Endodermal cell (in vitro differentiated cells): ENCODE data around the gene TBX1. TPM values are rescaled to one million over a fixed set of nuclear protein-coding genes. Genes with fewer than 3 reads are reported as not detected.

Experiments used
- DNase-seq: peaks from one replicate; pipeline ENCODE4 v3.0.0-alpha.2; 2017
- H3K27ac ChIP-seq: 2 replicates; pipeline ENCODE4 v1.5.1; 2013; ENCODE audit warnings: mild to moderate bottlenecking, low read depth, low read length, moderate library complexity
- H3K27me3 ChIP-seq: 2 replicates; pipeline ENCODE4 v1.6.1; 2013; ENCODE audit warnings: mild to moderate bottlenecking, low read length, moderate library complexity; ENCODE audit not compliant: insufficient read depth, control insufficient read depth, poor library complexity, severe bottlenecking
- H3K36me3 ChIP-seq: 2 replicates; pipeline ENCODE4 v1.7.0; 2013; ENCODE audit warnings: mild to moderate bottlenecking, low read length, moderate library complexity; ENCODE audit not compliant: control insufficient read depth, insufficient read depth
- H3K4me1 ChIP-seq: one replicate; pipeline ENCODE4 v1.7.0; 2013; ENCODE audit warnings: low read length; ENCODE audit not compliant: control insufficient read depth, insufficient read depth
- H3K4me3 ChIP-seq: 2 replicates; pipeline ENCODE4 v1.5.1; 2013; ENCODE audit warnings: mild to moderate bottlenecking, low read length, moderate library complexity
- H3K9ac ChIP-seq: 2 replicates; pipeline ENCODE4 v1.6.1; 2013; ENCODE audit warnings: mild to moderate bottlenecking, low read length, moderate library complexity; ENCODE audit not compliant: poor library complexity, severe bottlenecking; ENCODE audit errors: extremely low read depth
- H3K9me3 ChIP-seq: 2 replicates; pipeline ENCODE4 v1.6.1; 2013; ENCODE audit warnings: mild to moderate bottlenecking, low read length, moderate library complexity; ENCODE audit not compliant: control insufficient read depth
- H3K27ac Mint-ChIP-seq: 2 replicates; pipeline ENCODE4 v1.8.0; 2020; ENCODE audit warnings: mixed read lengths
- H3K27me3 Mint-ChIP-seq: 2 replicates; pipeline ENCODE4 v1.8.0; 2021; ENCODE audit warnings: mild to moderate bottlenecking, mixed read lengths; ENCODE audit not compliant: insufficient read depth
- H3K36me3 Mint-ChIP-seq: 2 replicates; pipeline ENCODE4 v1.8.0; 2020; ENCODE audit warnings: low read depth, mixed read lengths
- H3K4me1 Mint-ChIP-seq: 2 replicates; pipeline ENCODE4 v1.8.0; 2020; ENCODE audit warnings: mixed read lengths
- H3K4me3 Mint-ChIP-seq: 2 replicates; pipeline ENCODE4 v1.8.0; 2020; ENCODE audit warnings: mild to moderate bottlenecking, moderate library complexity, mixed read lengths
- H3K9me3 Mint-ChIP-seq: 2 replicates; pipeline ENCODE4 v1.8.0; 2020; ENCODE audit warnings: mild to moderate bottlenecking, mixed read lengths
- CTCF ChIP-seq: fragments of 200-600 bp; sonication (generic); conservative IDR thresholded peaks from 2 replicates; pipeline ENCODE4 v1.5.0; 2021; ENCODE audit warnings: antibody characterized with exemption, mild to moderate bottlenecking
- WGBS, 2 experiments: methylation state at CpG; one replicate each; pipeline versions ENCODE4 v1.1.5 to v1.1.7; 2013; ENCODE audit warnings: missing lambda C conversion rate in 2 of 2, mixed read lengths in 1 of 2; ENCODE audit not compliant: insufficient coverage in 1 of 2, insufficient read length in 1 of 2; 5-methylcytosine and 5-hydroxymethylcytosine counted together
- total RNA-seq, 2 donors: library from RNA; stranded (reverse); fragmentation: NEBNext Ultra II Directional in 1 of 2; extraction: Animal tissue kit (Norgen Biotek cat#: 25700) in 1 of 2; gene quantifications; 2 replicates in 1 of 2; 3 replicates in 1 of 2; pipeline ENCODE4 v1.2.1, GENCODE V29; 2021

Gene TBX1
- total RNA-seq, 2 donors from 2014 or later = 1.3 TPM; not detected in 1

GRCh38 chr22:19729507-19729906 lies 31.1 kb upstream of the TBX1 start:
- Mint-ChIP-seq H3K27me3 (peaks cover 51% of the 10 kb centered on the region), H3K4me3 (no peak overlapping the region), H3K27ac (no peak overlapping the region), H3K36me3 (no peaks in the 10 kb centered on the region), H3K9me3 (no peaks in the 10 kb centered on the region), H3K4me1 (no peaks in the 10 kb centered on the region)
- Histone ChIP-seq H3K9me3 (no peaks in the 10 kb centered on the region), H3K4me1 (no peaks in the 10 kb centered on the region), H3K27ac (no peak overlapping the region), H3K4me3 (no peak overlapping the region), H3K27me3 (peaks cover 59% of the 10 kb centered on the region), H3K36me3 (no peaks in the 10 kb centered on the region), H3K9ac (no peak overlapping the region)
- DNase-seq = no peak
- 91 to 93% methylated on average over 7 to 9 of the region's 9 CpGs for WGBS, 2 experiments
- TF ChIP-seq CTCF = no peak

GRCh38 chr22:19730198-19730597 lies 30.4 kb upstream of the TBX1 start:
- Histone ChIP-seq H3K4me1 (no peaks in the 10 kb centered on the region), H3K27me3 (peaks cover 52% of the 10 kb centered on the region), H3K9ac (no peak overlapping the region), H3K36me3 (no peaks in the 10 kb centered on the region), H3K4me3 (no peak overlapping the region), H3K27ac (no peak overlapping the region), H3K9me3 (no peaks in the 10 kb centered on the region)
- H3K4me3 Mint-ChIP-seq = no peak overlapping the region
- no peak for DNase-seq
- H3K36me3 Mint-ChIP-seq = no peaks in the 10 kb centered on the region
- H3K27ac Mint-ChIP-seq = no peak overlapping the region
- 94 to 100% methylated on average over 2 to 8 of the region's 8 CpGs for WGBS, 2 experiments
- no peak for TF ChIP-seq CTCF
- H3K27me3 Mint-ChIP-seq = peaks cover 45% of the 10 kb centered on the region
- H3K4me1 Mint-ChIP-seq = no peaks in the 10 kb centered on the region
- H3K9me3 Mint-ChIP-seq = no peaks in the 10 kb centered on the region

- Histone ChIP-seq H3K9ac (no peak overlapping the region), H3K4me3 (peak overlapping the region; percentile 68), H3K27me3 (peaks cover 46% of the 10 kb centered on the region), H3K4me1 (no peaks in the 10 kb centered on the region), H3K27ac (no peak overlapping the region), H3K9me3 (no peaks in the 10 kb centered on the region), H3K36me3 (no peaks in the 10 kb centered on the region)
- peak; percentile 98 for TF ChIP-seq CTCF
- no peaks in the 10 kb centered on the region for H3K4me1 Mint-ChIP-seq
- peaks cover 39% of the 10 kb centered on the region for H3K27me3 Mint-ChIP-seq
- H3K9me3 Mint-ChIP-seq = no peaks in the 10 kb centered on the region
- DNase-seq = peak; percentile 94
- 14 to 21% methylated on average over 9 to 48 of the region's 48 CpGs for WGBS, 2 experiments
- no peak overlapping the region for H3K27ac Mint-ChIP-seq
- H3K36me3 Mint-ChIP-seq = no peaks in the 10 kb centered on the region
- peak overlapping the region; percentile 39 for H3K4me3 Mint-ChIP-seq
Observed at GRCh38 chr22:19730655-19731360, 29.8 kb upstream of the TBX1 start.
